HEK293 (cell line): ENCODE results near the gene AP2A1.

Experiments used
- CTCF ChIA-PET: fragments of 350-600 bp; formaldehyde crosslinking; extraction: SDS; loops from one replicate; lab custom pipeline; 2021; ENCODE audit warnings: antibody characterized with exemption; lab: Yijun Ruan, JAX
- POLR2A ChIA-PET: fragments of 300-600 bp; formaldehyde crosslinking; extraction: SDS; loops from one replicate; lab custom pipeline; 2020; ENCODE audit warnings: antibody characterized with exemption, inconsistent platforms; lab: Yijun Ruan, JAX
- H3K27ac ChIP-seq: fragments of 200-500 bp; sonication (Bioruptor generic); 2 replicates; pipeline ENCODE4 v1.5.1; 2014; ENCODE audit warnings: low read depth, low read length, control low read depth, inconsistent platforms; ENCODE audit errors: extremely low read depth
- H3K36me3 ChIP-seq, 2 experiments: fragments of 200-500 bp in 1 of 2; sonication (Bioruptor generic) in 1 of 2; 1 replicate in 1 of 2; 2 replicates in 1 of 2; pipeline ENCODE4 v1.5.1; 2014 to 2017; ENCODE audit warnings: inconsistent platforms in 2 of 2, low read length in 2 of 2; ENCODE audit not compliant: control insufficient read depth in 2 of 2, insufficient read depth in 1 of 2
- H3K4me1 ChIP-seq: fragments of 200-500 bp; sonication (Bioruptor generic); 2 replicates; pipeline ENCODE4 v1.5.1; 2014; ENCODE audit warnings: mild to moderate bottlenecking, low read length, inconsistent platforms; ENCODE audit not compliant: control insufficient read depth, insufficient read depth
- H3K4me3 ChIP-seq: 2 replicates; pipeline ENCODE4 v1.5.1; 2011; ENCODE audit warnings: low read depth, mild to moderate bottlenecking, control low read depth, low read length, moderate library complexity
- H3K9me3 ChIP-seq: fragments of 200-500 bp; sonication (Bioruptor generic); 2 replicates; pipeline ENCODE4 v1.5.1; 2014; ENCODE audit warnings: low read depth, low read length, inconsistent platforms; ENCODE audit not compliant: control insufficient read depth, insufficient read depth
- IKZF3 ChIP-seq: fragments of 450-650 bp; IDR thresholded peaks from 2 replicates; pipeline ENCODE4 v1.5.0; 2018; ENCODE audit warnings: missing biosample characterization, mild to moderate bottlenecking, missing genetic modification characterization, moderate library complexity
- KLF7 ChIP-seq: fragments of 450-650 bp; formaldehyde crosslinking; IDR thresholded peaks from 2 replicates; pipeline ENCODE4 v1.5.1; 2016; ENCODE audit warnings: missing biosample characterization, missing genetic modification characterization, borderline replicate concordance
- REPIN1 ChIP-seq: fragments of 450-650 bp; formaldehyde crosslinking; IDR thresholded peaks from 2 replicates; pipeline ENCODE4 v1.5.1; 2017; ENCODE audit warnings: missing biosample characterization, missing genetic modification characterization, low read depth
- SP7 ChIP-seq: fragments of 450-650 bp; formaldehyde crosslinking; IDR thresholded peaks from 2 replicates; pipeline ENCODE4 v1.5.1; 2016; ENCODE audit warnings: missing biosample characterization, missing genetic modification characterization
- TRIM28 ChIP-seq: IDR thresholded peaks from 2 replicates; pipeline ENCODE4 v1.6.1; 2011; ENCODE audit warnings: low read length, control low read depth, borderline replicate concordance
- ZBTB11 ChIP-seq: fragments of 450-650 bp; formaldehyde crosslinking; conservative IDR thresholded peaks from 2 replicates; pipeline ENCODE4 v1.5.1; 2016; ENCODE audit warnings: low read depth, missing biosample characterization, missing genetic modification characterization
- ZBTB8A ChIP-seq: fragments of 450-650 bp; formaldehyde crosslinking; IDR thresholded peaks from 2 replicates; pipeline ENCODE4 v1.5.1; 2016; ENCODE audit warnings: missing biosample characterization, missing genetic modification characterization
- ZNF274 ChIP-seq, 2 experiments: fragments of 200-500 bp in 1 of 2; fragments of 450-650 bp in 1 of 2; sonication (Bioruptor generic) in 1 of 2; formaldehyde crosslinking in 1 of 2; IDR thresholded peaks; 2 replicates each; pipeline versions ENCODE4 v1.5.1 to v1.6.1; 2014 to 2016; ENCODE audit warnings: borderline replicate concordance in 1 of 2, inconsistent platforms in 1 of 2, low read length in 1 of 2, missing biosample characterization in 1 of 2, missing genetic modification characterization in 1 of 2
- ZNF280D ChIP-seq: fragments of 450-650 bp; formaldehyde crosslinking; IDR thresholded peaks from 2 replicates; pipeline ENCODE4 v1.5.1; 2016; ENCODE audit warnings: missing biosample characterization, missing genetic modification characterization
- ZNF335 ChIP-seq: fragments of 450-650 bp; formaldehyde crosslinking; conservative IDR thresholded peaks from 2 replicates; pipeline ENCODE4 v1.5.1; 2016; ENCODE audit warnings: missing biosample characterization, missing genetic modification characterization
- ZNF449 ChIP-seq: fragments of 450-650 bp; formaldehyde crosslinking; IDR thresholded peaks from 2 replicates; pipeline ENCODE4 v1.5.1; 2017; ENCODE audit warnings: missing biosample characterization, mild to moderate bottlenecking, missing genetic modification characterization, moderate library complexity
- ZNF513 ChIP-seq: fragments of 450-650 bp; IDR thresholded peaks from 2 replicates; pipeline ENCODE4 v1.5.1; 2018; ENCODE audit warnings: missing biosample characterization, missing genetic modification characterization
- ZNF558 ChIP-seq: fragments of 450-650 bp; formaldehyde crosslinking; IDR thresholded peaks from 2 replicates; pipeline ENCODE4 v1.5.1; 2016; ENCODE audit warnings: missing biosample characterization, missing genetic modification characterization
- ZNF621 ChIP-seq: fragments of 450-650 bp; formaldehyde crosslinking; IDR thresholded peaks from 2 replicates; pipeline ENCODE4 v1.5.1; 2017; ENCODE audit warnings: missing biosample characterization, missing genetic modification characterization
- TF ChIP-seq, protein P1 (sequence below): fragments of 450-650 bp; formaldehyde crosslinking; IDR thresholded peaks from 2 replicates; pipeline ENCODE4 v1.5.1; 2016; ENCODE audit warnings: missing biosample characterization, missing genetic modification characterization, borderline replicate concordance
- TF ChIP-seq, protein P2 (sequence below): IDR thresholded peaks from 2 replicates; pipeline ENCODE4 v1.6.1; 2011; ENCODE audit warnings: mild to moderate bottlenecking, low read depth, low read length, borderline replicate concordance

AP2A1 gene

GRCh38 chr19:49764341-49764740 lies 2.5 kb upstream of the AP2A1 start:
- Histone ChIP-seq H3K4me3 (no peak overlapping the region), H3K4me1 (peaks cover 20% of the 10 kb centered on the region), H3K9me3 (no peaks in the 10 kb centered on the region), H3K27ac (no peak overlapping the region), H3K36me3 (no peaks in the 10 kb centered on the region)
- POLR2A ChIA-PET = interaction anchor here (0.6 to 0.7 kb wide), 2 partner anchors 85 to 434 kb away, joined by 4 to 5 read pairs; no protein-coding TSS in a partner anchor
- TF ChIP-seq ZBTB11 (tag by site-specific recombination) (no peak), ZNF558 (no peak), ZBTB8A (tag by site-specific recombination) (no peak), REPIN1 (tag by site-specific recombination) (no peak), TRIM28 (no peak), SP7 (tag by site-specific recombination) (no peak), ZNF335 (no peak)
- TF ChIP-seq, protein P1, sequence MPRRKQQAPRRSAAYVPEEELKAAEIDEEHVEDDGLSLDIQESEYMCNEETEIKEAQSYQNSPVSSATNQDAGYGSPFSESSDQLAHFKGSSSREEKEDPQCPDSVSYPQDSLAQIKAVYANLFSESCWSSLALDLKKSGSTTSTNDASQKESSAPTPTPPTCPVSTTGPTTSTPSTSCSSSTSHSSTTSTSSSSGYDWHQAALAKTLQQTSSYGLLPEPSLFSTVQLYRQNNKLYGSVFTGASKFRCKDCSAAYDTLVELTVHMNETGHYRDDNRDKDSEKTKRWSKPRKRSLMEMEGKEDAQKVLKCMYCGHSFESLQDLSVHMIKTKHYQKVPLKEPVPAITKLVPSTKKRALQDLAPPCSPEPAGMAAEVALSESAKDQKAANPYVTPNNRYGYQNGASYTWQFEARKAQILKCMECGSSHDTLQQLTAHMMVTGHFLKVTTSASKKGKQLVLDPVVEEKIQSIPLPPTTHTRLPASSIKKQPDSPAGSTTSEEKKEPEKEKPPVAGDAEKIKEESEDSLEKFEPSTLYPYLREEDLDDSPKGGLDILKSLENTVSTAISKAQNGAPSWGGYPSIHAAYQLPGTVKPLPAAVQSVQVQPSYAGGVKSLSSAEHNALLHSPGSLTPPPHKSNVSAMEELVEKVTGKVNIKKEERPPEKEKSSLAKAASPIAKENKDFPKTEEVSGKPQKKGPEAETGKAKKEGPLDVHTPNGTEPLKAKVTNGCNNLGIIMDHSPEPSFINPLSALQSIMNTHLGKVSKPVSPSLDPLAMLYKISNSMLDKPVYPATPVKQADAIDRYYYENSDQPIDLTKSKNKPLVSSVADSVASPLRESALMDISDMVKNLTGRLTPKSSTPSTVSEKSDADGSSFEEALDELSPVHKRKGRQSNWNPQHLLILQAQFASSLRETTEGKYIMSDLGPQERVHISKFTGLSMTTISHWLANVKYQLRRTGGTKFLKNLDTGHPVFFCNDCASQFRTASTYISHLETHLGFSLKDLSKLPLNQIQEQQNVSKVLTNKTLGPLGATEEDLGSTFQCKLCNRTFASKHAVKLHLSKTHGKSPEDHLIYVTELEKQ (tag by site-specific recombination) = no peak
- CTCF ChIA-PET = no interaction called here

GRCh38 chr19:49766007-49766929 lies 533 bp upstream of the AP2A1 start:
- H3K4me1 ChIP-seq = peaks cover 20% of the 10 kb centered on the region
- ChIA-PET CTCF (interaction anchor here (0.5 to 1.5 kb wide), 5 partner anchors 10 to 226 kb away, joined by 3 to 9 read pairs (median 4); no protein-coding TSS in a partner anchor), POLR2A (interaction anchor here (0.5 to 2.1 kb wide), 35 partner anchors 10 to 787 kb away, joined by 3 to 15 read pairs (median 4); partner anchors contain the start of genes ADM5, AKT1S1, BCL2L12 and FUZ)
- no peaks in the 10 kb centered on the region; a peak in 1 of 3 replicates for H3K36me3 ChIP-seq
- peak overlapping the region; percentile 88 for H3K27ac ChIP-seq
- H3K9me3 ChIP-seq = no peaks in the 10 kb centered on the region
- peak overlapping the region; percentile 98 for H3K4me3 ChIP-seq
- peak; percentile 74 for TF ChIP-seq ZNF280D (tag by site-specific recombination)
- TF ChIP-seq ZNF621 (tag by site-specific recombination) = peak; percentile 97
- TF ChIP-seq ZNF513 (tag by site-specific recombination) = peak; percentile 85
- peak; percentile 27; the same call in 1 of the 2 replicates for TF ChIP-seq KLF7 (tag by site-specific recombination)
- no peak for TF ChIP-seq ZNF274 (IDR thresholded peaks at IDR 0.05; ENCODE audit: low read length)
- no peak for TF ChIP-seq ZNF274 (tag by site-specific recombination; IDR thresholded peaks at IDR 0.05; ENCODE audit: borderline replicate concordance)
- TF ChIP-seq SP7 (tag by site-specific recombination) = peak; percentile 43; the same call in 1 of the 2 replicates
- TF ChIP-seq, protein P2, sequence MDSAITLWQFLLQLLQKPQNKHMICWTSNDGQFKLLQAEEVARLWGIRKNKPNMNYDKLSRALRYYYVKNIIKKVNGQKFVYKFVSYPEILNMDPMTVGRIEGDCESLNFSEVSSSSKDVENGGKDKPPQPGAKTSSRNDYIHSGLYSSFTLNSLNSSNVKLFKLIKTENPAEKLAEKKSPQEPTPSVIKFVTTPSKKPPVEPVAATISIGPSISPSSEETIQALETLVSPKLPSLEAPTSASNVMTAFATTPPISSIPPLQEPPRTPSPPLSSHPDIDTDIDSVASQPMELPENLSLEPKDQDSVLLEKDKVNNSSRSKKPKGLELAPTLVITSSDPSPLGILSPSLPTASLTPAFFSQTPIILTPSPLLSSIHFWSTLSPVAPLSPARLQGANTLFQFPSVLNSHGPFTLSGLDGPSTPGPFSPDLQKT = peak; percentile 46; the same call in 1 of the 2 replicates
- TF ChIP-seq IKZF3 = peak; percentile 52; the same call in 1 of the 2 replicates
- TF ChIP-seq ZNF449 (tag by site-specific recombination) = peak; percentile 89
